GM12864 (cell line): ENCODE measurements around the gene MAFF.

Experiments
- DNase-seq: peaks from one replicate; pipeline ENCODE4 v3.0.0-alpha.2; 2011; ENCODE audit warnings: low read depth
- H3K4me3 ChIP-seq: 2 replicates; pipeline ENCODE4 v1.5.1; 2011; ENCODE audit warnings: mild to moderate bottlenecking, low read depth, low read length, control low read depth
- TF ChIP-seq, protein P1 (sequence below): IDR thresholded peaks from 2 replicates; pipeline ENCODE4 v1.5.1; 2011; ENCODE audit warnings: low read depth, mild to moderate bottlenecking, moderate library complexity, low read length, control low read depth, inconsistent platforms; ENCODE audit errors: missing control alignments

The MAFF gene

DNA sequence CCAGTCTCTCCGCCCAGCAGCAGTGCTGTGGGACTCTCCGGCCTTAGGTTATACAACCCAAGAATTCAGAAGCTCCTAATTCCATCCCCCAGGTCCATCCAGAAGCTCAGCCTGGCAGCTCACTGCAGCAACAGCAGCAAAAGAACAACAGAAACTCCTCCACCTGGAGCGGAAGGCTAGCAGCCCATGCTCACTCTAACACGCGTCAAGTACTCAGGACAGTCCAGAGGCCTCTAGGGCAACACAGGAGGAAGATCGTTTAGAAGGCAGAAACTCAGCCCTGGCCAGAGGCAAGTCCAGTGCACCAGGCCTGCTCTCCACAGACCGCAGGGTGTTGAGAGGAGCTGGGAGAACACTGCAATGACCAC is 37.3 kb upstream of the MAFF start:
- H3K4me3 ChIP-seq: no peak overlapping the region
- TF ChIP-seq, protein P1, sequence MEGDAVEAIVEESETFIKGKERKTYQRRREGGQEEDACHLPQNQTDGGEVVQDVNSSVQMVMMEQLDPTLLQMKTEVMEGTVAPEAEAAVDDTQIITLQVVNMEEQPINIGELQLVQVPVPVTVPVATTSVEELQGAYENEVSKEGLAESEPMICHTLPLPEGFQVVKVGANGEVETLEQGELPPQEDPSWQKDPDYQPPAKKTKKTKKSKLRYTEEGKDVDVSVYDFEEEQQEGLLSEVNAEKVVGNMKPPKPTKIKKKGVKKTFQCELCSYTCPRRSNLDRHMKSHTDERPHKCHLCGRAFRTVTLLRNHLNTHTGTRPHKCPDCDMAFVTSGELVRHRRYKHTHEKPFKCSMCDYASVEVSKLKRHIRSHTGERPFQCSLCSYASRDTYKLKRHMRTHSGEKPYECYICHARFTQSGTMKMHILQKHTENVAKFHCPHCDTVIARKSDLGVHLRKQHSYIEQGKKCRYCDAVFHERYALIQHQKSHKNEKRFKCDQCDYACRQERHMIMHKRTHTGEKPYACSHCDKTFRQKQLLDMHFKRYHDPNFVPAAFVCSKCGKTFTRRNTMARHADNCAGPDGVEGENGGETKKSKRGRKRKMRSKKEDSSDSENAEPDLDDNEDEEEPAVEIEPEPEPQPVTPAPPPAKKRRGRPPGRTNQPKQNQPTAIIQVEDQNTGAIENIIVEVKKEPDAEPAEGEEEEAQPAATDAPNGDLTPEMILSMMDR: no peak
- no peak for DNase-seq

DNA sequence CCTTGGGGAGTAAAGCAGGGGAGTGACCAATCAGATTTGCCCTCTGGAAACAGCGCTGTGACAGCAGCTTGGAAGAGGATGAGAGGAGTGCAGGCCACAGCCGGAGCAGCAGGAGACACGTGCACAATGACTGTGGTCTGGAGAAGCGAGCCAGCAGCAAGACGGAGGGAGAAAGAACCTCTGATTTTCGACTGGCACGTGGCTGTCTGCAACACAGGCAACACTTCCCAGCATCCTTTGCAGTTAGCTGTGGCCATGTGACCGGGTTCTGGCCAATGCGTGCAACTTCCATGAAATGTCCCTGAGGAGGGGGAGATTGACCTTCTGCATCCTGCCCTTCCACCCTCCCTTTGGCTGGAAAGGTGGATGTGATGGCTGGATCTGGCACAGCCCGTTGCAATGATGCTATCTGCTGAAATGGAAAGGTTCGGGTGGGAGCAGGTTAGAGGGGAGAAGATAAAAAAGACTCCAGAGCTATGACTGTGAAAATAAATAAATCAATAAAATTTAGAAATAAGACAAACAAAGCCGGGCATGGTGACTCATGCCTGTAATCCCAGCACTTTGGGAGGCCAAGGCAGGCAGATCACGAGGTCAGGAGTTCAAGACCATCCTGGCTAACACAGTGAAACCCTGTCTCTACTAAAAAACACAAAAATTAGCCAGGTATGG is 35.7 kb upstream of the MAFF start:
- no peak for DNase-seq
- TF ChIP-seq, protein P1: no peak
- no peak overlapping the region for H3K4me3 ChIP-seq

DNA sequence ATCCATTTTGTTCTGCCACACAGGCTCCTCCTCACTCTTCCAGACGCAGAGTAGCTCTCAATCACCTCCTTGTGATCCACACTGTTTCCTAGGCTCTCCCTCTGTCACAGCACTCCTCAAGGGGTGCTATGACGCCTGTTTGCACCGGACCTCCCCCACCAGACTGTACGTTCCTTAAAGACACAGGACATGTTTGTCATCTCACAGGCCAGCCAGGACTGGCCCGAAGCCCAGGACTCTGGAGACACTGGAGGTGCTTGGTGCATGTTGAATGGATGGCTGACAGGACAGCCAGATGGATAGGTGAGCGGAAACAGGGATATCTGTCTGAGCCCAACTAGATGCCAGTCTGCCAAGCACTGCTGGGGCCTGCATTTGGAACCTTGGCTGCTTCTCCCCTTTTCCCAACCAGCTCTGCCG is 33.8 kb upstream of the MAFF start:
- no peak overlapping the region for H3K4me3 ChIP-seq
- TF ChIP-seq, protein P1: no peak

DNA sequence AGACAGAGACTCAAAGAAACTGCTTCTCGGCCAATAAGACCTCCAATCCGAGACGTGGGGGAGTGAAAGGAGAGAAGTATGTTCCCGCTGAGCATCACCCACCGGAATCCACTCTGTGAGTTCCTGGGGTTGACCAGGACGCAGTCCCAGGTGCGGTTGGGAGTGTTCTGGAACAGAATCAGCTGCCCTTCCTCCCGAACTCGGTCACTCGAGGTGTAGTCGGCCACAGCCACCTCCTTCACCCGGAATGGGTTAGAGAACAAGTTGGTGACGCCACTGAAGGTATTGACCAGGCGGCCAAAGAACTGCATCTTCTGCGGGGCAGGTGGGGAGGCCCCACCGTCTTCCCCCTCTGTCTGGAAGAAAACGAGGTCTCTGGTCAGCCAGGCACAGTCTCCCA is 32.7 kb upstream of the MAFF start:
- no peak overlapping the region for H3K4me3 ChIP-seq
- TF ChIP-seq, protein P1: no peak
- DNase-seq: no peak

More for the DNA sequence above, 33.8 kb upstream of the MAFF start:
- DNase-seq: no peak

DNA sequence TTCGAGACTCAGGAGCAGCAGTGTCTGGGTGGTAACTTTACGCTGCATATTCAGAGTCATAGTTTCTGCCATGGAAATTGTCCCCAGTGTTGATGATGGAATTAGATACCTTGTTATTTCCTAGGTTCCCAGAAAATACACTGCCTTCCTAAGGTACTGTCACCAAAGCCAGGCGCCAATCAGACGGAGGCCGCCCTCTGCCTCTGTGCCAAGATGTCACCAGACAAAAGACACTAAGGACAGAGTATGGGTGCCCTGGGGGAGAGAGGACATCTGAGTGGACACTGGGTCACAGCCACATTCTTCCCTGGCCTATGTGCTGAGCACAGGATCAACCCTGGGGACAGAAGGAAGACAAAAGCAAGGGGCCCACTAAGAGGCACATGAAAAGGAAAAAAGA is 31.3 kb upstream of the MAFF start:
- TF ChIP-seq, protein P1: no peak
- no peak overlapping the region for H3K4me3 ChIP-seq

DNA sequence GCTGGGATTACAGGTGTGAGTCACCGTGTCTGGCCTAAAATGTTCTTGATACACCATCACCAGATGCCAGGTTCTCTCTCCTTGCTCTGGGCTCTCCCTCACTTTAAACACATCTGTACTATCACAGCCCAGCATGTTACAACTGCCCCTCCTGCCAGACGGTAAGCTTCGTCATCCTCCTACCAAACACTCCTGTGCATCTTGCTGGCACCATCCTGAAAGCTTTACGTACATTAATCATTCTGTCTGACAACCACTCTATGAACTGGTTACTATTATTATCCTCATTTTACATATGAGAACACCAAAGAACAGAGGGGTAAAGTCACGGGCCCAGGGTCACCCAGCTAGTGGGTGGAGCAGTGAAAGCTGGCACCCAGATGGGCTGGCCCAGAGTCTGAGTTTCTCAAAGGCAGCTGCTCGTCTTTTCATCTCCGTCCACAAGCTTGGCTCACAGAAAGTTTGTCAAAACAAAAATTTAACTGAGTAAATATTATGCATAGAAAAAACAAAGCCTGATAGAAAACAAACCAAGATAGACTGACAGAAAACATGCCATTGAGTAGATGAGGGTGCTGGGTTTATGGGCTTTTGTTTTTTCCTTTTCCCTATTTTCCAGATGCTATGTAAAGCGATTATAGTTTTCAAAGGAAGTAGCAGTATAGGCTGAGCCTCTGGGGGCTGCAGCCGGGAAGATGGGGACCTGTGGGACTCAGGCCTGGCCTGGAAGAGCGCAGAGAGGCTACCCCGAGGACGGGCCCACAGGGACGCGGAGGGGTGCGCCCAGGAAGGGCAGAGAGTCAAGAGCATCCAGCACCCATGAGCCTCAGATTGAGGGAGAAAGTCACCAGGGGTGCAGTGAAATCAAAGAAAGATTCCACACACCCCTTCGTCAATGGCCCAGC is 29.6 kb upstream of the MAFF start:
- no peak for DNase-seq
- TF ChIP-seq, protein P1: no peak
- no peak overlapping the region for H3K4me3 ChIP-seq

More for the DNA sequence above, 31.3 kb upstream of the MAFF start:
- DNase-seq: no peak
